Activated T-cell treated with anti-CD3 and anti-CD28 coated beads for 48 hours (primary cell): ENCODE data around the gene CCR2.
A peak's percentile ranks its signal among the peaks of the same experiment; 100 is the strongest.

Experiments
- DNase-seq: peaks from one replicate; pipeline ENCODE4 v3.0.0-alpha.2; 2020; ENCODE audit warnings: low read depth

Gene CCR2

DNA sequence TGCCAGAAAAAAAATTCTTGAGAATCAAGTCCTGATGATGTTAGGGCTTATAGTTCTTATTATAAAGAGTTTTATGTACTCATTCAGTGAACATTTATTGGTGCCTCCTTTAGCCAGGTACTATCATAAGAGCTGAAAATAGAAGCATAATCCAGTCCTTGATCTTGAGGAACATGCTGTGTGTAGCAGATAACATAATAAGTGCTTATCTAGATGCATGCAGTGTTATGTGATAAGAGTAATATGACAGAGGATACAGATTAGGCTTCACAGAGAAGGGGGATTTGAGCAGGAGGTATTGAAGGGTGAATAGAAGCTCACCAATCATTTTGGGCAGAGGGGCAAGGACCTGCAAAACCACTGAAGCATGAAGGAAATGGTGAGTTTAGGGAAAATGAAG, 1.1 kb downstream of the CCR2 start:
- no peak for DNase-seq

GRCh38 chr3:46356276-46356675, 2.4 kb downstream of the CCR2 start:
- no peak for DNase-seq

DNA sequence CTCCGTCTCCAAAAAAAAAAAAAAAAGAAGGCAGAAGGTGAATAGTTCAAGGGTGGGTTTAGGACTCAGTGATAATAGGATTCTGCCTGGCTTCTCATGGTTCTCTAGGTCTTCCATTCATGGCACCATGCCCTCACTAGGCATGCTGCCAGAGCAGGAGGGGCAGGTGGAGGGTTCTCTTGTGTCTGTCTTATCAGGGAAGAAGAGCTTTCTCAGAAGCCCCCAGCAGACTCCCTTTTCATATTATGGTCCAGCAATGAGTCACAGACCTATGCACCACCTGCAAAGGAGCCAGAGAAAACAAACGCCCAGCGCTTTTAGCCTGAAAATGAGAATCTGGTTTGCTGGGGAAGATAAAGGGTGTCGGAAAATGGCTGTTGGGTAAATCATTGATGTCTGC, 3.0 kb downstream of the CCR2 start:
- DNase-seq = no peak

DNA sequence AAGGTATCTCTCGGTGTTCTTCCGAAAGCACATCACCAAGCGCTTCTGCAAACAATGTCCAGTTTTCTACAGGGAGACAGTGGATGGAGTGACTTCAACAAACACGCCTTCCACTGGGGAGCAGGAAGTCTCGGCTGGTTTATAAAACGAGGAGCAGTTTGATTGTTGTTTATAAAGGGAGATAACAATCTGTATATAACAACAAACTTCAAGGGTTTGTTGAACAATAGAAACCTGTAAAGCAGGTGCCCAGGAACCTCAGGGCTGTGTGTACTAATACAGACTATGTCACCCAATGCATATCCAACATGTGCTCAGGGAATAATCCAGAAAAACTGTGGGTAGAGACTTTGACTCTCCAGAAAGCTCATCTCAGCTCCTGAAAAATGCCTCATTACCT, 4.6 kb downstream of the CCR2 start:
- DNase-seq = no peak

DNA sequence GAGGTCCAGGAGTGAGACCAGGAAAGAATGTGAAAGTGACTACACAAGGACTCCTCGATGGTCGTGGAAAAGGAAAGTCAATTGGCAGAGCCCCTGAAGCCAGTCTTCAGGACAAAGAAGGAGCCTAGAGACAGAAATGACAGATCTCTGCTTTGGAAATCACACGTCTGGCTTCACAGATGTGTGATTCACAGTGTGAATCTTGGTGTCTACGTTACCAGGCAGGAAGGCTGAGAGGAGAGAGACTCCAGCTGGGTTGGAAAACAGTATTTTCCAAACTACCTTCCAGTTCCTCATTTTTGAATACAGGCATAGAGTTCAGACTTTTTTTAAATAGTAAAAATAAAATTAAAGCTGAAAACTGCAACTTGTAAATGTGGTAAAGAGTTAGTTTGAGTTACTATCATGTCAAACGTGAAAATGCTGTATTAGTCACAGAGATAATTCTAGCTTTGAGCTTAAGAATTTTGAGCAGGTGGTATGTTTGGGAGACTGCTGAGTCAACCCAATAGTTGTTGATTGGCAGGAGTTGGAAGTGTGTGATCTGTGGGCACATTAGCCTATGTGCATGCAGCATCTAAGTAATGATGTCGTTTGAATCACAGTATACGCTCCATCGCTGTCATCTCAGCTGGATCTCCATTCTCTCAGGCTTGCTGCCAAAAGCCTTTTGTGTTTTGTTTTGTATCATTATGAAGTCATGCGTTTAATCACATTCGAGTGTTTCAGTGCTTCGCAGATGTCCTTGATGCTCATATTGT, 6.0 kb downstream of the CCR2 start:
- DNase-seq = no peak

DNA sequence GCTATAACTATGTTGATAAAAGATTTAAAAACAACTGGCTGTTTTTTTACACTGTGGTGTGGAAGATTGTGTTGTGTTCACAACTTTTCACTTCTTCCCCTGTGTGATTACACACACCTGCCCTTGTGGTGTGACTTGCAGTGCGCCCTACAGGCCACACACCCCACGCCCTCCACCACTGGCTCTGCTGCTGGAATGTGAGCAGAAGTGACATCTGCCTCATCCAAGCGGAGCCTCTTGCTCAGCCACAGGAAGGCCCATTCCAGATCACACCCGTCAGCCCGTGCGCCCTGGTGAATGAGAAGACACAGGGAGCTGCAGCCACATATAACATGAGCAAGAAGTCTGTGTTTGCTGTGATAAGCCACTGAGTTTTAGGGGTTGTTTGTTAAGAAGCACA, 7.0 kb downstream of the CCR2 start:
- DNase-seq = no peak

- no peak for DNase-seq
Observed at GRCh38 chr3:46361408-46362283, 7.7 kb downstream of the CCR2 start.

DNA sequence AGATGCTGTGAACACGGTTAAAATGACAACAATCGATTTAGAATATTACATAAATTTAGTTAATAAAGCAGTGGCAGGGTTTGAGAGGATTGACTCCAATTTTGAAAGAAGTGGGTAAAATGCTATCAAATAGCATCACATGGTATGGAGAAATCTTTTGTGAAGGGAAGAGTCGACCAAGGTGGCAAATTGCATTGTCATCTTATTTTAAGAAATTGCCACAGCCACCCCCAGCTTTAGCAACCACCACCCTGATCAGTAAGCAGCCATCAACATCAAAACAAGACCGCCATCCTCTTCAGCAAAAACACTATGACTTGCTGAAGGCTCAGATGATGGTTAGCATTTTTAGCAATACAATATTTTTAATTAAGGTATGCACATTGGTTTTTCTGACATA, 11.1 kb downstream of the CCR2 start:
- no peak for DNase-seq

- no peak for DNase-seq
Observed at GRCh38 chr3:46365737-46366524, 12.0 kb downstream of the CCR2 start.

DNA sequence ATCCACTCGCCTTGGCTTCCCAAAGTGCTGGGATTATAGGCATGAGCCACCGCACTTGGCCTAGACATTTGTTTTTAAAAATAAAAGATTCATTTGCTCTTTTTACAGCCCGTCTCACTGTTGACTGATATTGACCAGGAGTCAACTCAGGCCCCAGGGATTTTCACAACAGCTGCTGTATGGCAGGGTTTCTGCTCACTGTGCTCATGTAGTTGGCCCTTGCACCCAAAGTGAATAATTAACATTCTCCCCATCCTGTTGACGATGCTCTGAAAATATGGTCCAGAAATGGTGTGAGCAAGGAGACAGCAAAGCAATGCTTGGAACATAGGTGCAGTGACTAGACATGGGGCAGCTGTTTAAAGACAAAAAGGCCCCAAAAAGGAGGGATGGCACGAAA, 13.9 kb downstream of the CCR2 start:
- no peak for DNase-seq

GRCh38 chr3:46368569-46368968, 14.7 kb downstream of the CCR2 start:
- peak; percentile 43 for DNase-seq

GRCh38 chr3:46369151-46369550, 15.2 kb downstream of the CCR2 start:
- DNase-seq = no peak

DNA sequence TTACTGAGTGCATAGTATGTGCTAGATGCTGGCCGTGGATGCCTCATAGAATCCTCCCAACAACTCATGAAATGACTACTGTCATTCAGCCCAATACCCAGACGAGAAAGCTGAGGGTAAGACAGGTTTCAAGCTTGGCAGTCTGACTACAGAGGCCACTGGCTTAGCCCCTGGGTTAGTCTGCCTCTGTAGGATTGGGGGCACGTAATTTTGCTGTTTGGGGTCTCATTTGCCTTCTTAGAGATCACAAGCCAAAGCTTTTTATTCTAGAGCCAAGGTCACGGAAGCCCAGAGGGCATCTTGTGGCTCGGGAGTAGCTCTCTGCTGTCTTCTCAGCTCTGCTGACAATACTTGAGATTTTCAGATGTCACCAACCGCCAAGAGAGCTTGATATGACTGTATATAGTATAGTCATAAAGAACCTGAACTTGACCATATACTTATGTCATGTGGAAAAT, 15.8 kb downstream of the CCR2 start:
- peak; percentile 30 for DNase-seq

DNA sequence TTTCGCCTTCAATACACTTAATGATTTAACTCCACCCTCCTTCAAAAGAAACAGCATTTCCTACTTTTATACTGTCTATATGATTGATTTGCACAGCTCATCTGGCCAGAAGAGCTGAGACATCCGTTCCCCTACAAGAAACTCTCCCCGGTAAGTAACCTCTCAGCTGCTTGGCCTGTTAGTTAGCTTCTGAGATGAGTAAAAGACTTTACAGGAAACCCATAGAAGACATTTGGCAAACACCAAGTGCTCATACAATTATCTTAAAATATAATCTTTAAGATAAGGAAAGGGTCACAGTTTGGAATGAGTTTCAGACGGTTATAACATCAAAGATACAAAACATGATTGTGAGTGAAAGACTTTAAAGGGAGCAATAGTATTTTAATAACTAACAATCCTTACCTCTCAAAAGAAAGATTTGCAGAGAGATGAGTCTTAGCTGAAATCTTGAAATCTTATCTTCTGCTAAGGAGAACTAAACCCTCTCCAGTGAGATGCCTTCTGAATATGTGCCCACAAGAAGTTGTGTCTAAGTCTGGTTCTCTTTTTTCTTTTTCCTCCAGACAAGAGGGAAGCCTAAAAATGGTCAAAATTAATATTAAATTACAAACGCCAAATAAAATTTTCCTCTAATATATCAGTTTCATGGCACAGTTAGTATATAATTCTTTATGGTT, 17.1 kb downstream of the CCR2 start, which contains the start of gene CCR5:
CCR5 (plus strand) TSS at position 108 of the 680 bp plus-strand sequence. CDS start 1,957 bp downstream, outside the sequence.
- DNase-seq = no peak

DNA sequence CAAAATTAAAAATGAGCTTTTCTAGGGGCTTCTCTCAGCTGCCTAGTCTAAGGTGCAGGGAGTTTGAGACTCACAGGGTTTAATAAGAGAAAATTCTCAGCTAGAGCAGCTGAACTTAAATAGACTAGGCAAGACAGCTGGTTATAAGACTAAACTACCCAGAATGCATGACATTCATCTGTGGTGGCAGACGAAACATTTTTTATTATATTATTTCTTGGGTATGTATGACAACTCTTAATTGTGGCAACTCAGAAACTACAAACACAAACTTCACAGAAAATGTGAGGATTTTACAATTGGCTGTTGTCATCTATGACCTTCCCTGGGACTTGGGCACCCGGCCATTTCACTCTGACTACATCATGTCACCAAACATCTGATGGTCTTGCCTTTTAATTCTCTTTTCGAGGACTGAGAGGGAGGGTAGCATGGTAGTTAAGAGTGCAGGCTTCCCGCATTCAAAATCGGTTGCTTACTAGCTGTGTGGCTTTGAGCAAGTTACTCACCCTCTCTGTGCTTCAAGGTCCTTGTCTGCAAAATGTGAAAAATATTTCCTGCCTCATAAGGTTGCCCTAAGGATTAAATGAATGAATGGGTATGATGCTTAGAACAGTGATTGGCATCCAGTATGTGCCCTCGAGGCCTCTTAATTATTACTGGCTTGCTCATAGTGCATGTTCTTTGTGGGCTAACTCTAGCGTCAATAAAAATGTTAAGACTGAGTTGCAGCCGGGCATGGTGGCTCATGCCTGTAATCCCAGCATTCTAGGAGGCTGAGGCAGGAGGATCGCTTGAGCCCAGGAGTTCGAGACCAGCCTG, 17.8 kb downstream of the CCR2 start:
- no peak for DNase-seq

DNA sequence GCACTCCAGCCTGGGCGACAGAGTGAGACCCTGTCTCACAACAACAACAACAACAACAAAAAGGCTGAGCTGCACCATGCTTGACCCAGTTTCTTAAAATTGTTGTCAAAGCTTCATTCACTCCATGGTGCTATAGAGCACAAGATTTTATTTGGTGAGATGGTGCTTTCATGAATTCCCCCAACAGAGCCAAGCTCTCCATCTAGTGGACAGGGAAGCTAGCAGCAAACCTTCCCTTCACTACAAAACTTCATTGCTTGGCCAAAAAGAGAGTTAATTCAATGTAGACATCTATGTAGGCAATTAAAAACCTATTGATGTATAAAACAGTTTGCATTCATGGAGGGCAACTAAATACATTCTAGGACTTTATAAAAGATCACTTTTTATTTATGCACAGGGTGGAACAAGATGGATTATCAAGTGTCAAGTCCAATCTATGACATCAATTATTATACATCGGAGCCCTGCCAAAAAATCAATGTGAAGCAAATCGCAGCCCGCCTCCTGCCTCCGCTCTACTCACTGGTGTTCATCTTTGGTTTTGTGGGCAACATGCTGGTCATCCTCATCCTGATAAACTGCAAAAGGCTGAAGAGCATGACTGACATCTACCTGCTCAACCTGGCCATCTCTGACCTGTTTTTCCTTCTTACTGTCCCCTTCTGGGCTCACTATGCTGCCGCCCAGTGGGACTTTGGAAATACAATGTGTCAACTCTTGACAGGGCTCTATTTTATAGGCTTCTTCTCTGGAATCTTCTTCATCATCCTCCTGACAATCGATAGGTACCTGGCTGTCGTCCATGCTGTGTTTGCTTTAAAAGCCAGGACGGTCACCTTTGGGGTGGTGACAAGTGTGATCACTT, 18.8 kb downstream of the CCR2 start:
- DNase-seq = no peak

DNA sequence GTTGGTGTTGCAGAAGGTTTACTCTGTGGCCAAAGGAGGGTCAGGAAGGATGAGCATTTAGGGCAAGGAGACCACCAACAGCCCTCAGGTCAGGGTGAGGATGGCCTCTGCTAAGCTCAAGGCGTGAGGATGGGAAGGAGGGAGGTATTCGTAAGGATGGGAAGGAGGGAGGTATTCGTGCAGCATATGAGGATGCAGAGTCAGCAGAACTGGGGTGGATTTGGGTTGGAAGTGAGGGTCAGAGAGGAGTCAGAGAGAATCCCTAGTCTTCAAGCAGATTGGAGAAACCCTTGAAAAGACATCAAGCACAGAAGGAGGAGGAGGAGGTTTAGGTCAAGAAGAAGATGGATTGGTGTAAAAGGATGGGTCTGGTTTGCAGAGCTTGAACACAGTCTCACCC, 20.8 kb downstream of the CCR2 start:
- no peak for DNase-seq

GRCh38 chr3:46375218-46375617, 21.3 kb downstream of the CCR2 start:
- no peak for DNase-seq

DNA sequence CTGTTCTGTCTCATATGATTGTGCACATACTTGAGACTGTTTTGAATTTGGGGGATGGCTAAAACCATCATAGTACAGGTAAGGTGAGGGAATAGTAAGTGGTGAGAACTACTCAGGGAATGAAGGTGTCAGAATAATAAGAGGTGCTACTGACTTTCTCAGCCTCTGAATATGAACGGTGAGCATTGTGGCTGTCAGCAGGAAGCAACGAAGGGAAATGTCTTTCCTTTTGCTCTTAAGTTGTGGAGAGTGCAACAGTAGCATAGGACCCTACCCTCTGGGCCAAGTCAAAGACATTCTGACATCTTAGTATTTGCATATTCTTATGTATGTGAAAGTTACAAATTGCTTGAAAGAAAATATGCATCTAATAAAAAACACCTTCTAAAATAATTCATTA, 21.9 kb downstream of the CCR2 start:
- DNase-seq = no peak

GRCh38 chr3:46378426-46378942, 24.6 kb downstream of the CCR2 start:
- DNase-seq = peak; percentile 68
